Measurements from ENCODE around the gene NEK4. TPM values are rescaled to one million over a fixed set of nuclear protein-coding genes. Genes with fewer than 3 reads are reported as not detected.

Gene NEK4
- total RNA-seq, 1 experiment from 2014 or later = 36.2 TPM

DNA sequence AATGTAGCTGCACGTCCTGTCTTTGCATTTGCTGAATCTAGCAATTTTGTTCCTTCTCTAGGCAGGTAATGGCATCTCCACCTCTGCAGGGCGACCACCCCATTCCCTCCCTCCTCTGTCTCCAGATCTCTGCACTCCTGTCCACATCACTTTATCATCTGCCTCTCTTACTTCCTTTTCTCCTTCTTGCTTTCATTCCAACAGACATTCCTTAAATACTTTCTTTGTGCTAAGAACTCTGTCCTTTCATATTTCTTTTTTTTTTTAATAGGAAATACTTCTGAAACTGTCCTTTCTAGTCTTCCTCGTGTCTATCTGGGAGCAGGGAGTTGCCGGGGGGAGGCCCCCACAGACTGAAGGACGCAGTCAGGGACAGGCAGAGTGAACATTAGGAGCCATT is 31.1 kb upstream of the NEK4 start:
- H3K4me1 ChIP-seq (ENCODE audit: control insufficient read depth in 1 of 2, insufficient read depth in 2 of 2, low read length in 2 of 2) = peaks cover 0 to 7% of the 10 kb centered on the region in 2 experiments; a peak in 1 of 4 replicates
- no TSS peak for BruUV-seq (replicated peaks)
- no peak for ATAC-seq
- no peaks in the 10 kb centered on the region for H3K9me2 ChIP-seq (ENCODE audit: insufficient read depth)
- H4K20me1 ChIP-seq (ENCODE audit: insufficient read depth) = no peaks in the 10 kb centered on the region
- no peak overlapping the region for H3K4me3 ChIP-seq (replicated peaks in 1 of 2; ENCODE audit: low read depth in 1 of 2, low read length in 2 of 2)
- no peak overlapping the region for H3K27ac ChIP-seq (ENCODE audit: low read depth, low read length)
- H3K9me3 ChIP-seq (ENCODE audit: control insufficient read depth in 1 of 2, insufficient read depth in 1 of 2, low read depth in 1 of 2, low read length in 2 of 2) = no peaks in the 10 kb centered on the region
- no peak overlapping the region for H3K4me2 ChIP-seq (ENCODE audit: low read length)
- H3K9ac ChIP-seq (ENCODE audit: low read length) = no peak overlapping the region
- intact Hi-C loops (cut with micrococcal nuclease) = no loop called here
- ChIA-PET CTCF (no interaction called here), POLR2A (no interaction called here), RAD21 (ENCODE audit: low non-redundant PET in 1 of 2, low total read pairs in 2 of 2, uncharacterized antibody in 2 of 2, unreplicated experiment in 2 of 2) (no interaction called here)
- H3K36me3 ChIP-seq (ENCODE audit: control insufficient read depth in 1 of 2, insufficient read depth in 2 of 2, low read length in 2 of 2) = no peaks in the 10 kb centered on the region
- no peak for DNase-seq (ENCODE audit: low read depth, low spot score)
- H3K27me3 ChIP-seq (ENCODE audit: insufficient read depth, low read length) = no peaks in the 10 kb centered on the region
- H2AFZ ChIP-seq (ENCODE audit: low read depth, low read length, poor library complexity, severe bottlenecking) = no peak overlapping the region
- TF ChIP-seq JUND (IDR thresholded peaks at IDR 0.05) (no peak), EZH2 (IDR thresholded peaks at IDR 0.05) (no peak), FOSL1 (IDR thresholded peaks at IDR 0.05; ENCODE audit: low read depth) (no peak)
- no peaks in the 10 kb centered on the region for H3K79me2 ChIP-seq (ENCODE audit: insufficient read depth, low read length)

DNA sequence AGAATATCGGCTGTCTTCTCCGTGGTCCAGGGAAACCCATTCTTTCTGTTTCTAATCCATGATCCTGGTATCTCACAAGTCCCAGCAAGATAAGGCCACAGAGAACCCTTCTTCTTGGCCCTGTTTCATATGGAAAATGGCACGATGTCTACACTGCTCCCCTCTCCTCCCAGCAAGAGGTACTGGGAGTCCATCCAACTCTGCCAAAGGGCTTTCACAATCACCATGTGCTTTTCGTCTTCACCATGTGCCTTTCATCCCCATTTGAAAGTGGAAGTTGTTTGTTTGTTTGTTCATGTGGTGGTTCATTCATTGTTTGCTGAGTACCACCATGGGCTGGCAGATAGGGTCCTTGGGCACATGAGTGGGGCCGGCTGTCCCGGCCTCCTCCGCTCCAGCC is 29.3 kb upstream of the NEK4 start:
- H2AFZ ChIP-seq (ENCODE audit: low read depth, low read length, poor library complexity, severe bottlenecking) = no peak overlapping the region
- no peaks in the 10 kb centered on the region for H3K79me2 ChIP-seq (ENCODE audit: insufficient read depth, low read length)
- peaks cover 0 to 7% of the 10 kb centered on the region in 2 experiments; a peak in 1 of 4 replicates for H3K4me1 ChIP-seq (ENCODE audit: control insufficient read depth in 1 of 2, insufficient read depth in 2 of 2, low read length in 2 of 2)
- no peaks in the 10 kb centered on the region for H3K36me3 ChIP-seq (ENCODE audit: control insufficient read depth in 1 of 2, insufficient read depth in 2 of 2, low read length in 2 of 2)
- ChIA-PET POLR2A (no interaction called here), RAD21 (ENCODE audit: low non-redundant PET in 1 of 2, low total read pairs in 2 of 2, uncharacterized antibody in 2 of 2, unreplicated experiment in 2 of 2) (no interaction called here), CTCF (interaction anchor here (1.2 kb wide), 1 partner anchor 12 kb away, joined by 3 read pairs; no protein-coding TSS in a partner anchor)
- intact Hi-C loops (cut with micrococcal nuclease) = no loop called here
- no peak overlapping the region for H3K4me3 ChIP-seq (replicated peaks in 1 of 2; ENCODE audit: low read depth in 1 of 2, low read length in 2 of 2)
- H3K4me2 ChIP-seq (ENCODE audit: low read length) = no peak overlapping the region
- no peak for ATAC-seq
- H3K9ac ChIP-seq (ENCODE audit: low read length) = no peak overlapping the region
- no peak for TF ChIP-seq EZH2phosphoT487 (IDR thresholded peaks at IDR 0.05; ENCODE audit: borderline replicate concordance)
- no peak for TF ChIP-seq ELF1 (IDR thresholded peaks at IDR 0.05; ENCODE audit: borderline replicate concordance, low read depth)
- no peak for TF ChIP-seq EZH2 (IDR thresholded peaks at IDR 0.05)
- no peak for TF ChIP-seq POLR2A (IDR thresholded peaks at IDR 0.05; ENCODE audit: borderline replicate concordance, extremely low read depth, insufficient read depth, insufficient read length)
- TF ChIP-seq, protein P1, sequence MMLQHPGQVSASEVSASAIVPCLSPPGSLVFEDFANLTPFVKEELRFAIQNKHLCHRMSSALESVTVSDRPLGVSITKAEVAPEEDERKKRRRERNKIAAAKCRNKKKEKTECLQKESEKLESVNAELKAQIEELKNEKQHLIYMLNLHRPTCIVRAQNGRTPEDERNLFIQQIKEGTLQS (IDR thresholded peaks at IDR 0.05) = no peak
- TF ChIP-seq ZNF274 (IDR thresholded peaks at IDR 0.05; ENCODE audit: low read depth, low read length) = no peak
- TF ChIP-seq SP1 (IDR thresholded peaks at IDR 0.05; ENCODE audit: low read depth) = no peak
- no peak for TF ChIP-seq JUND (IDR thresholded peaks at IDR 0.05)
- TF ChIP-seq FOSL1 (IDR thresholded peaks at IDR 0.05; ENCODE audit: low read depth) = no peak
- TF ChIP-seq, protein P2, sequence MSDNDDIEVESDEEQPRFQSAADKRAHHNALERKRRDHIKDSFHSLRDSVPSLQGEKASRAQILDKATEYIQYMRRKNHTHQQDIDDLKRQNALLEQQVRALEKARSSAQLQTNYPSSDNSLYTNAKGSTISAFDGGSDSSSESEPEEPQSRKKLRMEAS (IDR thresholded peaks at IDR 0.05) = no peak
- TF ChIP-seq, protein P3, sequence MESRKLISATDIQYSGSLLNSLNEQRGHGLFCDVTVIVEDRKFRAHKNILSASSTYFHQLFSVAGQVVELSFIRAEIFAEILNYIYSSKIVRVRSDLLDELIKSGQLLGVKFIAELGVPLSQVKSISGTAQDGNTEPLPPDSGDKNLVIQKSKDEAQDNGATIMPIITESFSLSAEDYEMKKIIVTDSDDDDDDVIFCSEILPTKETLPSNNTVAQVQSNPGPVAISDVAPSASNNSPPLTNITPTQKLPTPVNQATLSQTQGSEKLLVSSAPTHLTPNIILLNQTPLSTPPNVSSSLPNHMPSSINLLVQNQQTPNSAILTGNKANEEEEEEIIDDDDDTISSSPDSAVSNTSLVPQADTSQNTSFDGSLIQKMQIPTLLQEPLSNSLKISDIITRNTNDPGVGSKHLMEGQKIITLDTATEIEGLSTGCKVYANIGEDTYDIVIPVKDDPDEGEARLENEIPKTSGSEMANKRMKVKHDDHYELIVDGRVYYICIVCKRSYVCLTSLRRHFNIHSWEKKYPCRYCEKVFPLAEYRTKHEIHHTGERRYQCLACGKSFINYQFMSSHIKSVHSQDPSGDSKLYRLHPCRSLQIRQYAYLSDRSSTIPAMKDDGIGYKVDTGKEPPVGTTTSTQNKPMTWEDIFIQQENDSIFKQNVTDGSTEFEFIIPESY (IDR thresholded peaks at IDR 0.05; ENCODE audit: extremely low read depth, insufficient replicate concordance, low read length) = no peak
- TF ChIP-seq, protein P4, sequence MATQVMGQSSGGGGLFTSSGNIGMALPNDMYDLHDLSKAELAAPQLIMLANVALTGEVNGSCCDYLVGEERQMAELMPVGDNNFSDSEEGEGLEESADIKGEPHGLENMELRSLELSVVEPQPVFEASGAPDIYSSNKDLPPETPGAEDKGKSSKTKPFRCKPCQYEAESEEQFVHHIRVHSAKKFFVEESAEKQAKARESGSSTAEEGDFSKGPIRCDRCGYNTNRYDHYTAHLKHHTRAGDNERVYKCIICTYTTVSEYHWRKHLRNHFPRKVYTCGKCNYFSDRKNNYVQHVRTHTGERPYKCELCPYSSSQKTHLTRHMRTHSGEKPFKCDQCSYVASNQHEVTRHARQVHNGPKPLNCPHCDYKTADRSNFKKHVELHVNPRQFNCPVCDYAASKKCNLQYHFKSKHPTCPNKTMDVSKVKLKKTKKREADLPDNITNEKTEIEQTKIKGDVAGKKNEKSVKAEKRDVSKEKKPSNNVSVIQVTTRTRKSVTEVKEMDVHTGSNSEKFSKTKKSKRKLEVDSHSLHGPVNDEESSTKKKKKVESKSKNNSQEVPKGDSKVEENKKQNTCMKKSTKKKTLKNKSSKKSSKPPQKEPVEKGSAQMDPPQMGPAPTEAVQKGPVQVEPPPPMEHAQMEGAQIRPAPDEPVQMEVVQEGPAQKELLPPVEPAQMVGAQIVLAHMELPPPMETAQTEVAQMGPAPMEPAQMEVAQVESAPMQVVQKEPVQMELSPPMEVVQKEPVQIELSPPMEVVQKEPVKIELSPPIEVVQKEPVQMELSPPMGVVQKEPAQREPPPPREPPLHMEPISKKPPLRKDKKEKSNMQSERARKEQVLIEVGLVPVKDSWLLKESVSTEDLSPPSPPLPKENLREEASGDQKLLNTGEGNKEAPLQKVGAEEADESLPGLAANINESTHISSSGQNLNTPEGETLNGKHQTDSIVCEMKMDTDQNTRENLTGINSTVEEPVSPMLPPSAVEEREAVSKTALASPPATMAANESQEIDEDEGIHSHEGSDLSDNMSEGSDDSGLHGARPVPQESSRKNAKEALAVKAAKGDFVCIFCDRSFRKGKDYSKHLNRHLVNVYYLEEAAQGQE (IDR thresholded peaks at IDR 0.05; ENCODE audit: low read depth) = no peak
- no peak for TF ChIP-seq SRF (IDR thresholded peaks at IDR 0.05; ENCODE audit: low read depth)
- TF ChIP-seq SIN3A (IDR thresholded peaks at IDR 0.05; ENCODE audit: low read depth) = no peak
- BruUV-seq (replicated peaks) = no TSS peak
- no peaks in the 10 kb centered on the region for H3K27me3 ChIP-seq (ENCODE audit: insufficient read depth, low read length)
- no peaks in the 10 kb centered on the region for H3K9me3 ChIP-seq (ENCODE audit: control insufficient read depth in 1 of 2, insufficient read depth in 1 of 2, low read depth in 1 of 2, low read length in 2 of 2)
- DNase-seq (ENCODE audit: low read depth, low spot score) = no peak
- no peaks in the 10 kb centered on the region for H3K9me2 ChIP-seq (ENCODE audit: insufficient read depth)
- H4K20me1 ChIP-seq (ENCODE audit: insufficient read depth) = no peaks in the 10 kb centered on the region
- no peak overlapping the region for H3K27ac ChIP-seq (ENCODE audit: low read depth, low read length)
